Measurements from ENCODE around the gene PAX3.

DNA sequence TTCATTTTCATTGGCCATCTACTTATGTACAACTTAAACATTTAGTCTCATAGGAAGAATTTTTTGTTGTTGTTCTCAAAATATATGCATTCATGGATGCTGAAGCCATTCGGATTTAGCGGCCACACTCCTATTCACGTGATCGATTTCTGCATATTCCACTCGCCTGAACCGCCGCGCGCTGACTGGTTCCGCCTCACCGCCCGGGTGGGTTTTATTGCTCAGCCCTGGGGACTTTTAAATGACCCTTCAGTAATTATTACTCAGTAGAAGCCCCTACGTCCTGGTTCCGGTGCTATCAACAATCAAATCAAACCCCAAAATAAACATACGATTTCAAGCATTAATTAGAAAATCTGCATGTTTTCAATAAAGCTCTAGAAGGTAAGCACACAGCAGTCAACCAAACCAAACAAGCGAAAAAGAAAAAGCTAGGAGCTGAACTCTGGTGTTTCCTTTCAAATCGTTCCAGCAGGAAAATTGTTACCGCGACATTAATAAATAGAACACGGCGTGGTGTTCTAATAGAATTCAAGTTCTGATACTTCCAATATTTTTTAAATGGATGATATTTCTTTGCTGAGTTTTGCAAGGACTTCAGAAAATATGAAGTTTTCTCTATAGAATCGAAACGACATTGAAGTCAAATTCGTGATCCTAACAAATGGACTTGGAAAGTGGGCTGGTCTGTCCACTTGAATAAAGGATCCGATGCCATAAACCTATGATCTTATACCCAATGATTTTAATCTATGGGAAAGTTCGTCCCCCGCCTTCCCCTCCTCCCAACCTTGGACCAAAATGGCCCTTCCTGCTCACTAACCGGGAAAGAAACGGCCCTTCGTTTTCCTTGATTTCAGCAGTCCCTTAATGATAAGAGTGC is 9.3 kb downstream of the PAX3 start:
- TF ChIP-seq CTCF (IDR thresholded peaks at IDR 0.05; ENCODE audit: low read length), result no peak
- TF ChIP-seq EZH2 (optimal IDR thresholded peaks at IDR 0.05; ENCODE audit: low read depth, low read length), result no peak

All from MM.1S (cell line).